ENCODE measurements around the gene ACAP2.

The ACAP2 gene

DNA sequence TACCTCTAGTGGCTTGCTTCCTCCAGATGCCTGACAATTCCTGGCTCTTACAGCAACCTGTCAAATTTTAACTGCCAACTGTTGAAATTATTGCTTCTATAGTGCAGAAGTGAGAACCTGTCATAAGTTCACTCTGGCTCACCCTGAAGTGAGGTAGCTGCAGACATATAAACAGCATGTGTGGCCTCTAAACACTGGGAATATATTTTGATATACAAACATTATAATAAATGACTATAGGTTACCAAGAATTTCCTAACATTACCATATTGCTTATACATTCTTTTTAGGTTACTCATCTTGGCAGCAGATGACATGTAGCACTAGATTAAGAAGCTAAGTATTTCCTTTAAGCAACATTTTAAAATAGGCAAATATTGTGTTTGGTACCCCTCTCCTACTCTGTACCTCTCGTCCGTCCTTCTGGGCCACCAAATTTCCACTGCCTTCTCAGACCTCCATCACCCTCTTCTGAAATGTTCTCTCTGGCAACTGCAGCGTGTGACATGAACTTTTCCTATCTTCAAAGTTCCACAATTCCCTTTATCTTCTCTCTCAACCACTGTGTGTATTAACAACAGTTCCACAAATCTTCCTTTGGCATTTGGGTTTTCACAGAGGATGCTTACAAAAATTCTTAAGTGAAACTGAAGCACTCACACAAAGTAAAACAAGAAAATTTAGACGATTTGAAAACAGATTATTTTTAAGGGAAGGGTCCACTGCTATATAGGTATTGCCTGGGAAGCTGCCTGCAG, 156.5 kb downstream of the ACAP2 start:
- no peak for DNase-seq

DNA sequence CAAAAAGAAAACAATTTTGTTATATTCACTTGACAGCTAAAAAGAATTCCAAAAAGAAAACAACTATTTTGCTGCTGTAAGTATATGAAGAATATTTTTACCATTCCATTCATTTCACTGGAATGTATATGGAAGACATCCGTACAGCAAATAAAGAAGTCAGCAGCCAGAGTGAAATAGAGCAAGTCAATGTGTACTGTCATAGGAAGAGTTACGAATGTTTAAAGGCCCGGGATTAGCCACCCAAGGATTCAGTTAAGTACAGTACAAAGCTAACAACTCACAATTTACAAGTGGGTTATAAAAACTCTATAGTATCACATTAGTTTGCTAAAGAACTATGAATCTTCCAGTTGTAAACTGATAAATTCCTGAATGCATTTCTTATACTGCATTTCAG, 157.4 kb downstream of the ACAP2 start:
- no peak for DNase-seq

GRCh38 chr3:195284842-195285241, 158.0 kb downstream of the ACAP2 start:
- no peak for DNase-seq

GRCh38 chr3:195282961-195283360, 159.9 kb downstream of the ACAP2 start:
- no peak for DNase-seq

- no peak for DNase-seq
Measured at GRCh38 chr3:195274259-195274966, 168.4 kb downstream of the ACAP2 start.

GRCh38 chr3:195271410-195272243, 171.2 kb downstream of the ACAP2 start:
- peak; percentile 83 for DNase-seq

DNA sequence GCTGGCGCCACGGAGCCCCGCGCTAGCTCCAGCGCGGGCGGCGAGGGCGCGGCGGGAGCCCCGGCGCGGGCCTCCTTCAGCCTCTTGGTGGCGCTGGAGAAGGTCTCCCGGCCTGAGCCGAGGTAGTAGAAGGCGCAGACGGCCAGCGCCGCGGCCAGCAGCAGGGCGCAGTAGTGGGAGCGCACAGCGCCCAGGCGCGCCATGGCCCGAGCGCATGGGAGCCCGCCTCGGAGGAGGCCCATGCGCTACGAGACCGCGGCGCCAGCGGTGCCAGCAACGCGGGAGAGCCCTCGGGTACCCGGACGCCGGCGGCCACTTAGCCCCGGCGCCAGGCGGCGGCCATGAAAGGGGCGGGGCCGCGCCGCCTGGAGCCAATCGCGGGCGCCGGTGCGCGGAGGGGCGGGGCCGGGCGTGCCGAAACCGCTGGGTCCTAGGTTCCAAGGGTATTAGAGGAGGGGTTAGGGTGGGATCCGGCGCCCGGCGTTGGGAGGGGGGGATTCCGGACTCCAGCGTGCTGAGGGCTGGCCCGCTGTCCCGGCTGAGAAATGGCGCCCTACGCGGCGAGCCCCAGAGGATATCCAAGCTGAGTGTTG, 171.9 kb downstream of the ACAP2 start, which contains the start of gene XXYLT1:
Gene XXYLT1, minus strand, starts transcription at position 343 of the 593 bp plus-strand sequence. Its CDS starts 101 bp downstream, at position 242.
- peak; percentile 83 for DNase-seq

DNA sequence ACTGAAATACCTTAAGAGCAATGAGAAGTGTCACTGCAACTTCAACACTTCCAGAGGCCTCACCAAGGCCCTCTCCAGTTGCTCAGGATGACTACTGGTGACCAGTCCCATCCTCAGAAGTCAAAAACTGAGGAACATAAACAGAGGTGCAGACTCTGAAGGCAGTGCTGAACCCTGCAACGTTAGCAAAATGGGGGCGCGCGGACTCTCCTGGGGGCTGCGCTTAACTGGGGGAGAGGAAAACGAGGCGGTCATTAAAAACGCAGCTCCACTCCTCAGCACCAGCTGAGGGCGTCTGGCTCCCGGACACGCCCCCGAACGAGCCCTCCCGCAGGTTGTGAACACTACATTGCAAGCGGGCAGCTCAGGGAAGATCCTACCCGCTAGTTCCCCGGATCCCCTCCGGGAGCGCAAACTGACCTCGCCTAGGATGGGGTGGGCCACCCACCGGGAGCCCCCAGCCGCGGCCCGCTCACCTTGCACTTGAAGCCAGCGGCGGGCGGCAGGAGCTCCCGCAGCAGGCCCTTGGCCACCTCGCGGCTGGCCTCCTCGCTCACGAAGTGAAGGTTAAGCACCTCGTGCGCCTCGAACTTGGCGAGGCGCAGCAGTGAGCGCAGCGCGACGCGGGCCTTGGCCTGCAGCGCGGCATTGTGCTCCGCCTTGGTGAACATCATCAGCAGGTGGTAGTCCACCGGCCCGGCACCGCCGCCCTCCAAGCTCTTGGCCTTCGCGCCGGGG, 172.6 kb downstream of the ACAP2 start:
- no peak for DNase-seq

GRCh38 chr3:195269375-195270078, 173.3 kb downstream of the ACAP2 start:
- no peak for DNase-seq

- no peak for DNase-seq
Measured at GRCh38 chr3:195268576-195269309, 174.1 kb downstream of the ACAP2 start.

DNA sequence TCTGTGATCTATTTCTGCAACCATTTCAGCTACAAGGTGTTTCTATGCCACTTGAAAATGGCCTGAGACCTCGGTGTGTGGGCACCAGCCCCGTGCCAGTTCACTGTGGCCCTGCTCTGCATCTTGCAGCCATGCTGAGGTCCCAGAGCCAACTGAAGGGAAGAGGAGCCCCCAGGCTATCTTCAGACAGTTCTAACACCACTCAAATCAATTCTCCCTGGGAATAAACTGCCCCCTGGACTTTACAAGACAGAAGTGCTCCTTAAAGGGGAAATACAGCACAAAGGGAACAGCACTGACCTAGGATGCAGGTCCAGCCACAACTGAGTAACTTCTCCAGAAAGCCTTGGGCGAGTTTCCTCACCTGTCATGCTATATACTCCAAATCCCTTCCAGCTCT, 175.7 kb downstream of the ACAP2 start:
- no peak for DNase-seq

- DNase-seq = no peak
Measured at GRCh38 chr3:195266428-195266827, 176.4 kb downstream of the ACAP2 start.

DNA sequence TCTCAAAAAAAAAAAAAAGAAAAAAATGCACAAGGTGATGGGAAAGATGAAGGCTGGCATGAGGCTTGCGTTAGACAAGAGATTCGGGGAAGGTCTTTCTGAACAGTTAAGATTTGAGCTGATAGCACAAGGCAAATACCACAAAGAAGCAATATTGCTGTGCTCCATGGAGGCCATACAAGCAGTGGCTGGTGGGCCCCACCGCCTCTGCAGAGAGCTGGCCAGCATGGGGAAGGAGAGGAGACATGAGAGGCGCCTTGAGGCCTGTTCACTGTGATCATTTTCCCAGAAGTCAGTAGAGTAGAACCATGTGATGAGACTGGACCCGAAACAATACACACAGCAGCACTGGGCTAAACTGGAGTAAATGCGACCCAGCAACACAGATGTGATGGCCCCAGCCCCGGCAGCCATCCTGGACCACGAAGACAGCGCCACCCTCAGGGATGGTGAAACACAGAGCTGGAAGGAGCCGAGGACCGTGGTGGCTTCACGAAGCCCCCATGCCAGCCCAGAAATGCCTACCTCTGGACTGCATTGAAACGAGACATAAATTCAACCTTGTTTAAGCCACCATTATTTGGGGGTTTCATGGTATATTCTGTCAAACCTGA, 177.3 kb downstream of the ACAP2 start:
- DNase-seq = no peak

DNA sequence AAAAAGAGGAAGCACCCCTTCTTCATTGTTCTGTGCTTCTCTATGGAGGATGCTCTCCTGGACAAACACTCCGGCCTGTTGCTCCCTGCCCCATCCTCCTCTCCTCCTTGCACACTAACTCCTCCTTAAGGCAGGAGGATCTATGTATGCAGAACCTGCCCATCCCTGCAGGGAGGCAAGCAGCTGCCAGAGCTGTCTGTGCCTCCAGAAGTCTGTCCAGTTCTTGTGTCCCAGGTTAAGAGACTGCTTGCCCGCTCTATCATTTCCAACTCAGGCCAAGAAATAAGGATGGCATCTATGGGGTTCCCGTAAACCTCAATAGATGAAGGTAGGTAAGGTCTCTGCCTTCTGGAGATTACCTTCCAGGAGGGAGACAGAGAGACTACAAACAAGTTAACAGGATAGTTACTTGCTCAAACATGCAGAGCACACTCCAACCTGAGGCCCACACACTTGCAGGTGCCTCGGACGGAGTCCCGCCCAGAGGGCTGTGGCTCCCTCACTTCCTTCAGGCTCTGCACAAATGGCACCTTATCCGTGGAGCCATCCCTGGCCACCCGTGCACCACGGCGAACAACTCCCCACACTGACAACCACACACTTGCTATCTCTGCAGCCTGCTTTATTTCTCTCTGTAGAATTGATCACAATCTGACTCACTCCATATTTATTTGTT, 178.8 kb downstream of the ACAP2 start:
- no peak for DNase-seq

DNA sequence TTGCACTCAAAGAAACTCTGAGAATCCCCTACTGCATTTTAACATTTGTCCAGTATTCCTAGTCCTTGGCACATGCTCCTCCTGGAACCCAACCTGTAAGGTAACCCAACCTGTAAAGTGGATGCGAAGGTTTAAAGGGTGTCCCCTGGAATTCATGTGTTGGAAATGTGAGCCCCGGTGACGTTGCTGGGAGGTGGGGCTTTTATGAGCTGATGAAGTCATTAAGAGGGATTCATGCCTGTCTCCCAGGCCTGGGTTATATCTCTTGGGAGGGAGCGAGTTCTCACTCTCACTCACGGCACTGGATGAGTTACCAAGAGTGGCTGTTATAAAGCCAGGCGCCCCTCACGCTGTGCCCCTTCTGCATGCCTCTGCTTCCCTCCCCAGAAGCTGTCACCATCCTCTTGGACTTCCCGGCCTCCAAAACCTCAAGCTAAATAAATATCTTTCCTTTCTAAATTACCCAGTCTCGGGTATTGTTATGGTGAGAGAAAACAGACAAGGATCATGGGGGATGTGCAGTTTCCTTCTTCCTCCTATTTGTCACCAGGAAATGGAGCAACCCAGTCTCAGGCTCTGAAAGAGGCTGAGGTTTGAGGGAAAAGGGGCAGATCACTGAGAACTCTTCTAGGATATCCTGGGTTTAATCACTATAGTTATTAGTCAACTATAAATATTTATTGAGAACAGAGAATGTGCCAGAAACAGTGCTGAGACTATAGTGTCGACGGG, 179.5 kb downstream of the ACAP2 start:
- no peak for DNase-seq

DNA sequence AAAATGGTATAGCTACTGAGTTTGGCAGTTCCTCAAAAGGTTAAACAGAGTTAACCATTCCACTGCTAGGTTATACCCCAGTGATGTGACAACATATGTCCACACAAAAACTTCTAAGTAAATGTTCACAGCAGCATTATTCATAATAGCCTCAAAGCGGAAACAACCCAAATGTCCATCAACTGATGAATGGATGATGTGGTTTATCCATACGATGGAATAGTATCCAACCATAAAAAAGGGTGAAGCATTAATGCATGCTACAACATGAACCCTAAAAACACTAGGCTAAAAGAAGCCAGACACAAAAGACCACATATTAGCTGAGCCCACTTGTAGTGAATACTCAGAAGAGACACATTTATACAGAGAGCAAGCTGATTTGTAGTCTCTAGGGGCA, 180.9 kb downstream of the ACAP2 start:
- DNase-seq = no peak

GRCh38 chr3:195260280-195260905, 182.4 kb downstream of the ACAP2 start:
- no peak for DNase-seq

GRCh38 chr3:195259475-195260279, 183.1 kb downstream of the ACAP2 start:
- DNase-seq = peak; percentile 82
